B cell (primary cell): ENCODE results near the gene HERC2. TPM values are rescaled to one million over a fixed set of nuclear protein-coding genes. Genes with fewer than 3 reads are reported as not detected.

Experiments
- ATAC-seq: fragments of 200-7000 bp; cut with Tn5 transposase; one replicate; pipeline ENCODE4 v1.10.0; 2021; ENCODE audit warnings: low read depth, mild to moderate bottlenecking, moderate number of reproducible peaks, moderate library complexity
- CTCF ChIA-PET: fragments of 350-600 bp; sonication (Branson Sonifier 250); formaldehyde crosslinking; loops from one replicate; lab custom pipeline; 2021; ENCODE audit warnings: antibody characterized with exemption, inconsistent platforms; lab: Charles Lee
- POLR2A ChIA-PET: fragments of 350-600 bp; sonication (Branson Sonifier 250); formaldehyde crosslinking; loops from one replicate; lab custom pipeline; 2021; ENCODE audit warnings: antibody characterized with exemption; lab: Charles Lee
- DNase-seq: peaks from one replicate; pipeline ENCODE4 v3.0.0; 2013
- H2AFZ ChIP-seq: 2 replicates; pipeline ENCODE4 v1.6.1; 2012; ENCODE audit warnings: mild to moderate bottlenecking, low read depth, low read length; ENCODE audit not compliant: insufficient read depth, poor library complexity, severe bottlenecking
- H3K27ac ChIP-seq, 2 donors: 1 replicate in 1 of 2; 2 replicates in 1 of 2; pipeline ENCODE4 v1.5.1; 2012 to 2013; ENCODE audit warnings: low read length in 2 of 2, mild to moderate bottlenecking in 2 of 2, moderate library complexity in 1 of 2
- H3K27me3 ChIP-seq, 4 experiments: fragments of 200-600 bp in 1 of 4; sonication (generic) in 1 of 4; replicated peaks in 1 of 4; 1 replicate in 2 of 4; 2 replicates in 2 of 4; pipeline versions ENCODE4 v1.6.1 to v1.7.0; 2013 to 2016; ENCODE audit warnings: low read length in 3 of 4, mild to moderate bottlenecking in 2 of 4, mixed read lengths in 1 of 4, moderate library complexity in 1 of 4; ENCODE audit not compliant: insufficient read depth in 4 of 4, control insufficient read depth in 3 of 4; ENCODE audit errors: control extremely low read depth in 1 of 4
- H3K36me3 ChIP-seq, 2 experiments: replicated peaks in 1 of 2; 1 replicate in 1 of 2; 2 replicates in 1 of 2; pipeline versions ENCODE4 v1.6.1 to v1.7.1; 2013; ENCODE audit warnings: low read length in 1 of 2; ENCODE audit not compliant: insufficient read depth in 2 of 2, control insufficient read depth in 1 of 2; ENCODE audit errors: control extremely low read depth in 1 of 2, extremely low read depth in 1 of 2
- H3K4me1 ChIP-seq, 2 donors: fragments of 200-600 bp in 1 of 2; sonication (generic) in 1 of 2; 1 replicate in 1 of 2; 2 replicates in 1 of 2; pipeline versions ENCODE4 v1.5.1 to v1.6.1; 2013 to 2017; ENCODE audit warnings: low read length in 2 of 2; ENCODE audit not compliant: control insufficient read depth in 2 of 2, insufficient read depth in 2 of 2
- H3K4me2 ChIP-seq: replicated peaks from 2 replicates; pipeline ENCODE3; 2012; ENCODE audit warnings: mild to moderate bottlenecking, low read depth, low read length; ENCODE audit not compliant: poor library complexity, severe bottlenecking
- H3K4me3 ChIP-seq, 5 experiments: fragments of 200-600 bp in 1 of 5; sonication (generic) in 1 of 5; 1 replicate in 3 of 5; 2 replicates in 2 of 5; pipeline versions ENCODE4 v1.5.1 to v1.7.0; 2011 to 2016; ENCODE audit warnings: low read length in 4 of 5, mild to moderate bottlenecking in 4 of 5, low read depth in 2 of 5, control low read depth in 1 of 5, moderate library complexity in 1 of 5; ENCODE audit not compliant: insufficient read depth in 1 of 5; ENCODE audit errors: control extremely low read depth in 1 of 5, extremely low read depth in 1 of 5
- H3K79me2 ChIP-seq: fragments of 200-600 bp; sonication (generic); one replicate; pipeline ENCODE4 v1.6.0; 2016; ENCODE audit warnings: low read length; ENCODE audit not compliant: control insufficient read depth, insufficient read depth
- H3K9ac ChIP-seq: fragments of 200-600 bp; sonication (generic); 2 replicates; pipeline ENCODE4 v1.6.1; 2017; ENCODE audit warnings: mild to moderate bottlenecking, low read length, moderate library complexity
- H3K9me3 ChIP-seq, 3 donors: one replicate each; pipeline versions ENCODE4 v1.6.1 to v1.7.1; 2013; ENCODE audit warnings: low read length in 2 of 3; ENCODE audit not compliant: control insufficient read depth in 2 of 3, insufficient read depth in 1 of 3; ENCODE audit errors: control extremely low read depth in 1 of 3
- H4K20me1 ChIP-seq: 2 replicates; pipeline ENCODE4 v1.6.0; 2012; ENCODE audit warnings: mild to moderate bottlenecking, low read length; ENCODE audit not compliant: insufficient read depth, control insufficient read depth, poor library complexity, severe bottlenecking
- H3K27ac Mint-ChIP-seq: one replicate; pipeline ENCODE4 v1.8.0; 2021; ENCODE audit warnings: mixed read lengths
- H3K27me3 Mint-ChIP-seq: one replicate; pipeline ENCODE4 v1.8.0; 2021; ENCODE audit warnings: mixed read lengths
- H3K4me1 Mint-ChIP-seq: one replicate; pipeline ENCODE4 v1.8.0; 2021; ENCODE audit warnings: mixed read lengths
- H3K4me3 Mint-ChIP-seq: one replicate; pipeline ENCODE4 v1.8.0; 2021; ENCODE audit warnings: mixed read lengths
- H3K9me3 Mint-ChIP-seq: one replicate; pipeline ENCODE4 v1.8.0; 2022; ENCODE audit warnings: mixed read lengths; ENCODE audit not compliant: insufficient read depth
- EZH2 ChIP-seq: IDR thresholded peaks from 2 replicates; pipeline ENCODE4 v1.6.1; 2012; ENCODE audit warnings: borderline replicate concordance, low read depth, mild to moderate bottlenecking, moderate library complexity, low read length; ENCODE audit not compliant: insufficient read depth, poor library complexity, severe bottlenecking
- WGBS: methylation state at CpG from one replicate; pipeline ENCODE4 v1.1.5; 2013; ENCODE audit warnings: missing lambda C conversion rate; ENCODE audit not compliant: insufficient coverage; 5-methylcytosine and 5-hydroxymethylcytosine counted together
- intact Hi-C: fragments of 100-400 bp; cut with micrococcal nuclease; formaldehyde crosslinking; loops from one replicate; pipeline ENCODE4 v1.10.0; 2022
- polyA plus RNA-seq: library from polyadenylated mRNA; depleted of rRNA; stranded (reverse); fragments of >200 nt; gene quantifications from 2 replicates; pipeline ENCODE4 v1.2.3, GENCODE V29; 2012
- total RNA-seq, 2 donors: library from RNA; stranded (reverse); fragments of 120-200 nt in 1 of 2; gene quantifications; 1 replicate in 1 of 2; 2 replicates in 1 of 2; pipeline versions ENCODE4 v1.2.3 to v1.2.4, GENCODE V29; 2013 to 2022
- TF ChIP-seq, protein P1 (sequence below): fragments of 200-600 bp; IDR thresholded peaks from one replicate; pipeline ENCODE4 v1.8.0; 2022; ENCODE audit warnings: antibody characterized with exemption, mild to moderate bottlenecking

The HERC2 gene
- total and polyA plus RNA-seq, 2 donors (not counting 1 experiment from before 2014, with no cell fraction given): 31.0 to 52.7 TPM

DNA sequence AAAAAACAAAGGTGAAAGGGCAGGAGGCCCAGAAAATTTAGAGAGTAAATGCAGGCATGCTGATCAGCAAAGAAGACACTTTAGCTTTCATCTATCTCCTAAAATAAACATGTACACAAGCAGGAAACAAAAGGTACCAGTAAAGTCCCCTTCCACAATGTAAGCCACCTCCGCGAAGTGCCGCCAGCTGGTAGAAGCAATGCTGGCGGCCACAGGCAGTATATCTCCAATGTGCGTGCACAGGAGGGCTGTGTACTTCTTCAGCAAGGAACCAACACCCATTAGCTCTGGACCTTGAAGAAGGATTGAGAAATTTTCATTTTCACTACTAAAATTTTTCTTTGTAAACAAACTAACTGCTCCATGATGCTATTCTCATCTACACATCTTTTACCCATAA lies 75.4 kb downstream of the HERC2 start:
- TF ChIP-seq, protein P1, sequence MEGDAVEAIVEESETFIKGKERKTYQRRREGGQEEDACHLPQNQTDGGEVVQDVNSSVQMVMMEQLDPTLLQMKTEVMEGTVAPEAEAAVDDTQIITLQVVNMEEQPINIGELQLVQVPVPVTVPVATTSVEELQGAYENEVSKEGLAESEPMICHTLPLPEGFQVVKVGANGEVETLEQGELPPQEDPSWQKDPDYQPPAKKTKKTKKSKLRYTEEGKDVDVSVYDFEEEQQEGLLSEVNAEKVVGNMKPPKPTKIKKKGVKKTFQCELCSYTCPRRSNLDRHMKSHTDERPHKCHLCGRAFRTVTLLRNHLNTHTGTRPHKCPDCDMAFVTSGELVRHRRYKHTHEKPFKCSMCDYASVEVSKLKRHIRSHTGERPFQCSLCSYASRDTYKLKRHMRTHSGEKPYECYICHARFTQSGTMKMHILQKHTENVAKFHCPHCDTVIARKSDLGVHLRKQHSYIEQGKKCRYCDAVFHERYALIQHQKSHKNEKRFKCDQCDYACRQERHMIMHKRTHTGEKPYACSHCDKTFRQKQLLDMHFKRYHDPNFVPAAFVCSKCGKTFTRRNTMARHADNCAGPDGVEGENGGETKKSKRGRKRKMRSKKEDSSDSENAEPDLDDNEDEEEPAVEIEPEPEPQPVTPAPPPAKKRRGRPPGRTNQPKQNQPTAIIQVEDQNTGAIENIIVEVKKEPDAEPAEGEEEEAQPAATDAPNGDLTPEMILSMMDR: no peak
- TF ChIP-seq EZH2: no peak
- H3K4me1 Mint-ChIP-seq: no peaks in the 10 kb centered on the region
- DNase-seq (no peak), ATAC-seq (no peak)
- no peak overlapping the region for H2AFZ ChIP-seq
- H3K27ac ChIP-seq: no peak overlapping the region
- POLR2A ChIA-PET: no interaction called here
- H3K9me3 Mint-ChIP-seq: peaks cover 7% of the 10 kb centered on the region
- no peak overlapping the region for H3K4me3 Mint-ChIP-seq
- H3K9me3 ChIP-seq: peaks cover 2 to 14% (median 7%) of the 10 kb centered on the region in 3 donors
- intact Hi-C loops: no loop called here
- H3K4me2 ChIP-seq: no peak overlapping the region
- no peaks in the 10 kb centered on the region for H3K27me3 ChIP-seq
- 100% methylated on average over 1 of the region's 5 CpGs for WGBS
- CTCF ChIA-PET: no interaction called here
- no peak overlapping the region for H3K27ac Mint-ChIP-seq
- H3K4me1 ChIP-seq: no peaks in the 10 kb centered on the region
- H3K9ac ChIP-seq: no peak overlapping the region
- H3K79me2 ChIP-seq: no peaks in the 10 kb centered on the region
- no peaks in the 10 kb centered on the region for H3K27me3 Mint-ChIP-seq
- H4K20me1 ChIP-seq: no peaks in the 10 kb centered on the region
- H3K36me3 ChIP-seq: peaks cover 8 to 39% of the 10 kb centered on the region in 2 experiments
- H3K4me3 ChIP-seq: no peak overlapping the region

DNA sequence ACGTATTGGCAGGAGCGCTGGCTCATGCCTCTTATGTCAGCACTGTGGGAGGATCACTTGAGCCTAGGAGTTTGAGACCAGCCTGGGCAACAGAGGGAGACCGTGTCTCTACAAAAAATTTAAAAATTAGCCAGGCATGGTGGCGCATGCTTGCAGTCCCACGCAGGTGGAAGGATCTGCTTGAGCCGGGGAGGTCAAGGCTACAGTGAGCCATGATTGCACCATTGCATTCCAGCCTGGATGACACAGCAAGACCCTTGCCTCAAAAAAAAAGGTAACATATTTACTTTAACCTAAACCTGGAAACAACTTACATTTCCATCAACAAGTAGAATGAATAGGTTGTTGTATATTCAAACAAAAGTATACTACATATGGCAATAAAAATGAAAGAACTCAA lies 78.1 kb downstream of the HERC2 start:
- Mint-ChIP-seq H3K27ac (no peak overlapping the region), H3K27me3 (no peaks in the 10 kb centered on the region), H3K4me1 (no peaks in the 10 kb centered on the region), H3K9me3 (peaks cover 3% of the 10 kb centered on the region), H3K4me3 (no peak overlapping the region)
- Histone ChIP-seq H3K27ac (no peak overlapping the region), H3K4me1 (no peaks in the 10 kb centered on the region), H3K4me3 (no peak overlapping the region), H3K9ac (no peak overlapping the region), H3K27me3 (no peaks in the 10 kb centered on the region), H4K20me1 (no peaks in the 10 kb centered on the region), H3K9me3 (peaks cover 2 to 9% (median 7%) of the 10 kb centered on the region in 3 donors), H3K36me3 (peaks cover 3 to 34% of the 10 kb centered on the region in 2 experiments), H3K4me2 (no peak overlapping the region), H3K79me2 (no peaks in the 10 kb centered on the region), H2AFZ (no peak overlapping the region)
- TF ChIP-seq, protein P1: no peak
- no peak for TF ChIP-seq EZH2
- no peak for ATAC-seq
- no peak for DNase-seq
- POLR2A ChIA-PET: no interaction called here
- CTCF ChIA-PET: no interaction called here
- WGBS: 100% methylated on average over 5 of the region's 6 CpGs
- intact Hi-C loops: no loop called here
